Activated naive CD8-positive, alpha-beta T cell treated with anti-CD3 and anti-CD28 coated beads, Interleukin-2, amount 50 U/mL, for 24 hours (primary cell): ENCODE data around the gene TACC2.

Source experiments
- ATAC-seq: fragments of 150-1000 bp; cut with Tn5 transposase; one replicate; pipeline ENCODE4 v1.10.0; 2021
- DNase-seq: peaks from one replicate; pipeline ENCODE4 v3.0.0; 2021
- H3K27ac Mint-ChIP-seq: one replicate; pipeline ENCODE4 v1.8.0; 2021; ENCODE audit warnings: mild to moderate bottlenecking, mixed read lengths
- H3K27me3 Mint-ChIP-seq: one replicate; pipeline ENCODE4 v1.8.0; 2021; ENCODE audit warnings: mixed read lengths
- H3K36me3 Mint-ChIP-seq: one replicate; pipeline ENCODE4 v1.8.0; 2021; ENCODE audit warnings: low read depth, mixed read lengths
- H3K4me1 Mint-ChIP-seq: one replicate; pipeline ENCODE4 v1.8.0; 2021; ENCODE audit warnings: mixed read lengths
- H3K4me3 Mint-ChIP-seq: one replicate; pipeline ENCODE4 v1.8.0; 2021; ENCODE audit warnings: mild to moderate bottlenecking, moderate library complexity, mixed read lengths
- H3K9me3 Mint-ChIP-seq: one replicate; pipeline ENCODE4 v1.8.0; 2021; ENCODE audit warnings: mixed read lengths

The TACC2 gene

GRCh38 chr10:122029499-122030199 lies 40.7 kb downstream of the TACC2 start:
- H3K9me3 Mint-ChIP-seq: no peaks in the 10 kb centered on the region
- no peak overlapping the region for H3K4me3 Mint-ChIP-seq
- H3K27me3 Mint-ChIP-seq: peaks cover 10% of the 10 kb centered on the region
- no peaks in the 10 kb centered on the region for H3K4me1 Mint-ChIP-seq
- H3K27ac Mint-ChIP-seq: no peak overlapping the region
- DNase-seq: no peak
- no peaks in the 10 kb centered on the region for H3K36me3 Mint-ChIP-seq
- ATAC-seq: no peak

DNA sequence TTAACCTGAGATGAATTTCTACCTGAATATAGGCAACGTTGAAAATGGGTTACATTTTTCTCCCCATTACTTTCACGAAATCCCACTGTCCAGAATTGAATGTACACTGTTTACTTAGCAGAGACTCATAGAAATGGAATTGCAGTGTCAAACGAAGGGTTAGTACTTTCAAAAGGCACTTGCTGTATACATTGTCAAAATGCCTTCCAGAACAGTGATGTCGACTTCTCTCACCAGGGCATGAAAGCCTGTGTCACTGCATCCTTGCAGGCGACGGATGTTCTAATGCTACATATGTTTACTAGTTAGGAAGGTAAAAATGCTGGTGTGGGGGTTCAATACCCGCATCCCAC lies 41.2 kb downstream of the TACC2 start:
- ATAC-seq (no peak), DNase-seq (no peak)
- no peak overlapping the region for H3K27ac Mint-ChIP-seq
- no peaks in the 10 kb centered on the region for H3K36me3 Mint-ChIP-seq
- no peak overlapping the region for H3K4me3 Mint-ChIP-seq
- H3K4me1 Mint-ChIP-seq: no peaks in the 10 kb centered on the region
- peaks cover 10% of the 10 kb centered on the region for H3K27me3 Mint-ChIP-seq
- no peaks in the 10 kb centered on the region for H3K9me3 Mint-ChIP-seq

- DNase-seq (no peak), ATAC-seq (no peak)
- H3K4me3 Mint-ChIP-seq: no peak overlapping the region
- H3K36me3 Mint-ChIP-seq: no peaks in the 10 kb centered on the region
- H3K4me1 Mint-ChIP-seq: no peaks in the 10 kb centered on the region
- no peaks in the 10 kb centered on the region for H3K9me3 Mint-ChIP-seq
- H3K27me3 Mint-ChIP-seq: peaks cover 10% of the 10 kb centered on the region
- H3K27ac Mint-ChIP-seq: no peak overlapping the region
Measured at GRCh38 chr10:122033224-122033926, 44.4 kb downstream of the TACC2 start.

GRCh38 chr10:122034149-122034756 lies 45.3 kb downstream of the TACC2 start:
- no peak for DNase-seq
- H3K9me3 Mint-ChIP-seq: no peaks in the 10 kb centered on the region
- ATAC-seq: no peak
- H3K27me3 Mint-ChIP-seq: peaks cover 10% of the 10 kb centered on the region
- H3K27ac Mint-ChIP-seq: no peak overlapping the region
- no peaks in the 10 kb centered on the region for H3K36me3 Mint-ChIP-seq
- H3K4me3 Mint-ChIP-seq: no peak overlapping the region
- no peaks in the 10 kb centered on the region for H3K4me1 Mint-ChIP-seq

GRCh38 chr10:122040786-122041185 lies 51.8 kb downstream of the TACC2 start:
- no peaks in the 10 kb centered on the region for H3K9me3 Mint-ChIP-seq
- H3K4me1 Mint-ChIP-seq: no peaks in the 10 kb centered on the region
- H3K27me3 Mint-ChIP-seq: peaks cover 8% of the 10 kb centered on the region
- H3K27ac Mint-ChIP-seq: no peak overlapping the region
- no peak overlapping the region for H3K4me3 Mint-ChIP-seq
- ATAC-seq (no peak), DNase-seq (no peak)
- H3K36me3 Mint-ChIP-seq: no peaks in the 10 kb centered on the region

DNA sequence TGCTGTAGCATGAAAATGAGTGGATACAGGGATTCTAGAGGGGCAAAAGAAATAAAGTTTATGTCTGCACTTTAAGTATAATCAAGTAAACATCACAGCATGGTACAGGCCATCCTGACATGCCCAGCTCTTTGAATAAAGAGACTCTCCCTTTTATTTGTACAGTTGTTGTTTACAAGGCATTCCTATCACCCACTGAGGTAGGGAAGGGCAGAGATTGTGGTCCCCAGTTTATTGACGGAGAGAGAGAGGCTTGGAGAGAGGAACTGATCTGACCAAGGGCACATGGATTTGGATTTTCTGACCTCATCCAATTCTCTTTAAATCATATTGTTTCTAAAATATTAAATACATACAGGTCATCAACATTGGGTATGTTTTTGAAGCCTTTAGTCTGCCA lies 53.9 kb downstream of the TACC2 start:
- H3K4me3 Mint-ChIP-seq: no peak overlapping the region
- H3K27me3 Mint-ChIP-seq: peaks cover 8% of the 10 kb centered on the region
- no peak for ATAC-seq
- no peaks in the 10 kb centered on the region for H3K9me3 Mint-ChIP-seq
- no peaks in the 10 kb centered on the region for H3K36me3 Mint-ChIP-seq
- H3K4me1 Mint-ChIP-seq: no peaks in the 10 kb centered on the region
- no peak overlapping the region for H3K27ac Mint-ChIP-seq
- no peak for DNase-seq

GRCh38 chr10:122044045-122044661 lies 55.2 kb downstream of the TACC2 start:
- DNase-seq (no peak), ATAC-seq (no peak)
- Mint-ChIP-seq H3K36me3 (no peaks in the 10 kb centered on the region), H3K27ac (no peak overlapping the region), H3K4me1 (no peaks in the 10 kb centered on the region), H3K9me3 (no peaks in the 10 kb centered on the region), H3K27me3 (peaks cover 8% of the 10 kb centered on the region), H3K4me3 (no peak overlapping the region)

DNA sequence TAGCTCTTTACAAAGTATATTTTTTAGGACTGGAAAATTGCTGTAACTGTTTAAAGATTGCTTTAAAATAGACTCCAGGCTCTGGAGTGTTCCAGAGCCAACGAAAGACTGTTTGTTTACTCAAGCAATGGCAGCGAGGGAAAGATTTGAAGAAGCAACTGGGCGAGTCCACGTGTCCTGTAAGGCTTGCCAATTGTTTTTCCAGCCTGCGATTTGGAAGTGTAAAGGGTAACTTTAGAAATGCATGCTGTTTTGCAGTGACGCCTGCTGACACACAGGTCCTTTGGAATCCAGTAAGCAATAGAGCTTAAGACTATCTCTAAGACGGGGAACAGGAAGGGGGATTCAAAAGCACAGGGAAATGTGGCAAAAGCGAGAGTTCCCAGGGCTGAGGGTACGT lies 55.8 kb downstream of the TACC2 start:
- no peaks in the 10 kb centered on the region for H3K4me1 Mint-ChIP-seq
- ATAC-seq (no peak), DNase-seq (no peak)
- H3K27me3 Mint-ChIP-seq: peaks cover 8% of the 10 kb centered on the region
- H3K36me3 Mint-ChIP-seq: no peaks in the 10 kb centered on the region
- no peak overlapping the region for H3K27ac Mint-ChIP-seq
- H3K4me3 Mint-ChIP-seq: no peak overlapping the region
- H3K9me3 Mint-ChIP-seq: no peaks in the 10 kb centered on the region

DNA sequence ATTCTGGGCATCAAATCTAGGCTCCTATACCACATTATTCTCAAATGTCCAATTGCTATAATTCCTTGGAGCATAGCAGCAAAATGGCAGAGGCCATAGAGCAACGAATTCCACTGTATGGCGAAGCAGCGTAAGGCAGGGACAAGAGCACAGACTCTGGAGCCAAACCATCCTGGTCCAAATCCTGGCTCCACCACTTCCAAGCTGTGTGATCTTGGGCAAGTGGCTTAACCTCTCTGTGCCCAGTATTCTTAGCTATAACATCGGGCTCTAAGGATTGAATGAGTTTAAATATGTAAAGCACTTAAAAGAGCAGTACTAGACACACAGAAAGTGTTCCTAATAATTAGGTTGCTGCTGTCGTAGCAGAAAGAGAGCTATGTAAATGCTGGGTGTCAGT lies 56.2 kb downstream of the TACC2 start:
- no peak for DNase-seq
- no peak overlapping the region for H3K27ac Mint-ChIP-seq
- no peak for ATAC-seq
- H3K27me3 Mint-ChIP-seq: peaks cover 8% of the 10 kb centered on the region
- H3K36me3 Mint-ChIP-seq: no peaks in the 10 kb centered on the region
- H3K4me1 Mint-ChIP-seq: no peaks in the 10 kb centered on the region
- H3K4me3 Mint-ChIP-seq: no peak overlapping the region
- no peaks in the 10 kb centered on the region for H3K9me3 Mint-ChIP-seq

DNA sequence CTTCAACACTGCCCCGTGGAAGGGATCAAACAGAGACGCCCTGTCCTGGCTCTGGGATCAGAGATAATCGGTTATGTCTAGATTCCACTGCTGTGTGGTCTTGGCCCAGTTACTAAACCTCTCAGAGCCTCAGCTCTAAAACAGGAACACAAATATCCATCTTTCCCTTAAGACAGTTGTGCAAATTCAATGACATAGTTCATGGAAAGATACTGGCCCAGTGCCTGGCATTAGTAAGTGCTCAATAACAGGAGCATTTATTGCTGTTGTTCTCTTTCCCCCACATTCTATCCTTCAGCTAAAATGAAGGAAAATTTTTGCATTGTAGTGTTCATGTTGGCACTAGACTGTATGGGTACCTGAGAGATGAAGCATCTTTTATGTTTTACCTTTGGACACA lies 58.6 kb downstream of the TACC2 start:
- ATAC-seq (no peak), DNase-seq (no peak)
- H3K36me3 Mint-ChIP-seq: no peaks in the 10 kb centered on the region
- no peaks in the 10 kb centered on the region for H3K4me1 Mint-ChIP-seq
- H3K4me3 Mint-ChIP-seq: no peak overlapping the region
- no peaks in the 10 kb centered on the region for H3K9me3 Mint-ChIP-seq
- peaks cover 8% of the 10 kb centered on the region for H3K27me3 Mint-ChIP-seq
- no peak overlapping the region for H3K27ac Mint-ChIP-seq

DNA sequence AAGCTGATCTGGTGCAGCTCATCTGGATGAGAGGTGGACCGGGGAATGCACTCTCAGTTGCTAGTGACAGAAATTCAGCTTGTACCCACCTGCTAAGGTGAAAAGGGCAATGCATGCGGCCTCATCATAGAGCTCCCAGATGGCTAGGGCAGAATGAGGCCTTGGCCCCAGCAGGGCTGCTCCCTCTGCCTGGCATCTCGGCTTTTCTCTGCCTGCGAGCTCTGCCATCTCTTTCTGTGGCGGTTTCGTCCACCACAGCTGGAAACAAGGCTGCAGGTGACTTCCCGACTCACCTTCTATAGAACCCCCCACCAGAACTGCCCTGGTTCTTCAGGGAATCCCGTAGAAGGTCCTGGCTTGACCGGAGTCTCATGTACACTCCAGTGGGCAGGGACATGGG lies 60.1 kb downstream of the TACC2 start:
- no peak overlapping the region for H3K27ac Mint-ChIP-seq
- no peak overlapping the region for H3K4me3 Mint-ChIP-seq
- H3K4me1 Mint-ChIP-seq: no peaks in the 10 kb centered on the region
- H3K9me3 Mint-ChIP-seq: no peaks in the 10 kb centered on the region
- H3K27me3 Mint-ChIP-seq: peaks cover 5% of the 10 kb centered on the region
- no peak for ATAC-seq
- no peak for DNase-seq
- H3K36me3 Mint-ChIP-seq: no peaks in the 10 kb centered on the region

GRCh38 chr10:122050311-122050710 lies 61.3 kb downstream of the TACC2 start:
- Mint-ChIP-seq H3K4me3 (no peak overlapping the region), H3K27me3 (peaks cover 6% of the 10 kb centered on the region), H3K36me3 (no peaks in the 10 kb centered on the region), H3K9me3 (no peaks in the 10 kb centered on the region), H3K27ac (no peak overlapping the region), H3K4me1 (no peaks in the 10 kb centered on the region)
- DNase-seq (no peak), ATAC-seq (no peak)

GRCh38 chr10:122050811-122051210 lies 61.8 kb downstream of the TACC2 start:
- Mint-ChIP-seq H3K4me1 (no peaks in the 10 kb centered on the region), H3K36me3 (no peaks in the 10 kb centered on the region), H3K27ac (no peak overlapping the region), H3K27me3 (peaks cover 6% of the 10 kb centered on the region), H3K4me3 (no peak overlapping the region), H3K9me3 (no peaks in the 10 kb centered on the region)
- ATAC-seq: no peak
- no peak for DNase-seq

GRCh38 chr10:122051609-122052385 lies 62.8 kb downstream of the TACC2 start:
- ATAC-seq (no peak), DNase-seq (no peak)
- no peak overlapping the region for H3K4me3 Mint-ChIP-seq
- H3K27ac Mint-ChIP-seq: no peak overlapping the region
- no peaks in the 10 kb centered on the region for H3K9me3 Mint-ChIP-seq
- H3K4me1 Mint-ChIP-seq: no peaks in the 10 kb centered on the region
- no peaks in the 10 kb centered on the region for H3K36me3 Mint-ChIP-seq
- H3K27me3 Mint-ChIP-seq: peaks cover 6% of the 10 kb centered on the region
